ENCODE results near the gene MAGEC1.

GRCh38 chrX:141917801-141918200 is 14.1 kb downstream of the MAGEC1 start:
- TF ChIP-seq CTCF (IDR thresholded peaks at IDR 0.05) (no peak), POLR2A (IDR thresholded peaks at IDR 0.05) (no peak), POLR2AphosphoS5 (IDR thresholded peaks at IDR 0.05; ENCODE audit: insufficient read depth in 1 of 2, low read depth in 1 of 2) (no peak)

All from vagina (tissue), 2 donors.